ENCODE data around the gene PLEKHA5. TPM values are rescaled to one million over a fixed set of nuclear protein-coding genes. Genes with fewer than 3 reads are reported as not detected.
"Not testable (repeated sequence)": the region's sequence is repeated elsewhere in the genome, so short reads cannot be mapped to it uniquely, and the experiment has no call there.

The PLEKHA5 gene
- total RNA-seq, 1 donor from 2014 or later: 12.8 TPM

DNA sequence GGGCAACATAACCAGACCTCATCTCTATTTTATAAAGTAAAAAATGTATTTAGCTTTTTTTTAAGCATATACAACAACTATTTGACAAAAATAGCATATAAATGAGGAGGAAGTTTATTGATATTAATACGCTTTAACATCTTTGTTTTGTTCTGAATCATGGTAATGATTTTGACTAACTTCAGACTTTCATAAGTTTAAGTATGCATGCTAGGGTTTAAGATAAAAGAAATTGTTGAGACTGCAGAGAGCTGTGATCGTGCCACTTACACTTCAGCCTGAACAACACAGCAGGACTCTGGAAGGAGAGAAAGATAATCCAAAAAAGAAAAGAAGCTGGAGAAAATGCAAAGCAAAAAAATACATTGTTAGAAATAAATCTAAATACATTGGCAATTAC is 221.8 kb downstream of the PLEKHA5 start:
- DNase-seq: no peak

- no peak for DNase-seq
Measured at GRCh38 chr12:19369691-19370148, 240.2 kb downstream of the PLEKHA5 start.

GRCh38 chr12:19373586-19373985 is 244.1 kb downstream of the PLEKHA5 start:
- DNase-seq: no peak

GRCh38 chr12:19375888-19376287 is 246.4 kb downstream of the PLEKHA5 start:
- no peak for DNase-seq

DNA sequence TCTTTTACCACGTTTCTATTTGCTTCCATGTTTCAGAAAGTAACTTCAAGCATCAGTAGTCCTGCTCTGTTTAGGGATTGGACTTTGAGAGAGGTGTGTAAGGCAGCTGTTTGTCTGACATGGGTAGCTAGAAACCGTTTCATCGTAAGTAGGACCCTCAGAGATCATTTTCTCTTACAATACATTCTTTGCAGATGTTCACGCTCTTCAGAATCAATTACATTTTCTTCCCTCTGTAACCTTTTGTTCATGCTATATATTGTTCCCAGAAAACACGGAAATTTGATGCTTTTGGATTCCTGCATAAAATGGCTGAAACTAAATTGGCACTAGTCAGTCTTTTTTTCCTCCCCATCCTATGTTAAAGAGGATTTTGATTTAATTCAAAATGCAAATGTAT is 247.2 kb downstream of the PLEKHA5 start:
- no peak for DNase-seq

DNA sequence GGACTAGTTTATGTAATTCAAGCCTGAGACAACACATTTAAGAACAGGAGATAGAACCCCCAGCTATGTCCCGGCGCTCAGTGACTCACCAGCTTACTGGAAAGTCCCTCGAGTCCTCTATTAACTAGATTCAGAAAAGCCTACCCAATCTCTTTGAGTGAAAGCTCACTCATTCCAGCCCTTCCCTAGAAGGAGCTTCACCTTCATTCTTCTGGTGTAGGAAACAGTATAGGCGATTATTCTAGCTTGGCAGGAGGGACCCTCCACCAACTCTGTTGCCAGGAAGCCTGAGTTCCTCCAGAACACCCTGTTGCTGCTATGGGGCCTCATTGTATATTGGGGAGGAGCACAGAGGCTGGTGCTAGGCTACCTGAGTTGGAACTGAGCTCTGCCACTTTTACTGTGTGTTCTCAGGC is 252.6 kb downstream of the PLEKHA5 start:
- DNase-seq: peak; percentile 74

- DNase-seq: no peak
Measured at GRCh38 chr12:19382563-19382962, 253.0 kb downstream of the PLEKHA5 start.

DNA sequence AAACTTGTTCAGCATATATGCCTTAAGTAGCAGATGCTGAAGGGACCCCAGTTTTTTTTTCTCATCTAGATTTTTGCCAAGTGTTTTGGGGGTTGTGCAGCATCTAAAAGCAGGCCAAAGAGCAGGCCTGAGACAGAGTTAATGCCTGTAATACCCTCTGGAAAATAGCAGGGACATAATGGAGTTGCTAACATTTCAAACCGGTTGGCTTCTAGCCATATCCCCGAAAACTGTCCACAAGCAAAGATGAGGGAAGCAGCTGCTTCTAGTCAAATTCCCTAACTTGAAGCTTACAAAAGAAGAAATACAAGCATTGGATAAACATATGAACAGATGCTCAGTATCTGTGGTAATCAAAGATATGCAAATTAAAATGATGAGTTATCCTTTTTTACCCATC is 257.6 kb downstream of the PLEKHA5 start:
- DNase-seq: no peak

GRCh38 chr12:19388131-19388549 is 258.6 kb downstream of the PLEKHA5 start:
- DNase-seq: no peak

- no peak for DNase-seq
Measured at GRCh38 chr12:19390051-19390598, 260.6 kb downstream of the PLEKHA5 start.

DNA sequence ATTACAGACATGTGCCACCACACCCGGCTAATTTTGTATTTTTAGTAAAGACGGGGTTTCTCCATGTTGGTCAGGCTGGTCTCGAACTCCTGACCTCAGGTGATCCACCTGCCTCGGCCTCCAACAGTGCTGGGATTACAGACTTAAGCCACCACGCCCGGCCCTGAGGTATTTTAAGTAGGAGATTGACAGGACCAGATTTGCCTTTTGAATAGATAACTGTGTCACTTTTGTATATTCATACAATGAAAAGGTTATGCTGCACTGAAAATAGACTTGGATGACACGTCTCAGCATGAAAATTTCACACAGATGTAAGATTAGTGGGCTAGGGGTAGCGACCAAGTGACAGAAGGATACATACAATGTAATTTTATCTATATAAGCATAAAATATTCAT is 263.1 kb downstream of the PLEKHA5 start:
- not testable (repeated sequence) for DNase-seq

- DNase-seq: no peak
Measured at GRCh38 chr12:19394385-19394784, 264.9 kb downstream of the PLEKHA5 start.

- DNase-seq: no peak
Measured at GRCh38 chr12:19397534-19397933, 268.0 kb downstream of the PLEKHA5 start.

- DNase-seq: no peak
Measured at GRCh38 chr12:19398376-19399363, 269.1 kb downstream of the PLEKHA5 start.

DNA sequence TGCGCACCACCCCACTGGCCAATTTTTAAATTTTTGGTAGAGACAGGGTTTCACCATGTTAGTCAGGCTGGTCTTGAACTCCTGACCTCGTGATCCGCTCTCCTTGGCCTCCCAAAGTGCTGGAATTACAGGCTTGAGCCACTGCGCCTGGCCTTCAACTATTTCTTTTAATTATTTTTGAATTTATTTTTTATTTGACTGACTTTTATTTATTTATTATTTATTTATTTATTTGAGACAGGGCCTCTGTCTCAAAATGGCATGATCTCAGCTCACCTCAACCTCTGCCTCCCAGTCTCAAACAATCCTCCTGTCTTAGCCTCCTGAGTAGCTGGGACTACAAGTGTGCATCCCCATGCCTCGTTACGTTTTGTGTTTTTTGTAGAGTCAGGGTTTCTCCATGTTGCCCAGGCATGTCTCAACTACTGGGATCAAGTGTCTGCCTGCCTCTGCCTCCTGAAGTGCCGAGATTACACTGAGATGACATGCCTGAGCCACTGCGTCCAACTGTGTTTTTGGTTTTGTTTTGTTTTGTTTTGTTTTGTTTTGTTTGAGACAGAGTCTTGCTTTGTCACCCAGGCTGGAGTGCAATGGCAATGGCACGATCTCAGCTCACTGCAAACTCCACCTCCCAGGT is 271.2 kb downstream of the PLEKHA5 start:
- DNase-seq: not testable (repeated sequence)

- DNase-seq: no peak
Measured at GRCh38 chr12:19402211-19402610, 272.7 kb downstream of the PLEKHA5 start.

DNA sequence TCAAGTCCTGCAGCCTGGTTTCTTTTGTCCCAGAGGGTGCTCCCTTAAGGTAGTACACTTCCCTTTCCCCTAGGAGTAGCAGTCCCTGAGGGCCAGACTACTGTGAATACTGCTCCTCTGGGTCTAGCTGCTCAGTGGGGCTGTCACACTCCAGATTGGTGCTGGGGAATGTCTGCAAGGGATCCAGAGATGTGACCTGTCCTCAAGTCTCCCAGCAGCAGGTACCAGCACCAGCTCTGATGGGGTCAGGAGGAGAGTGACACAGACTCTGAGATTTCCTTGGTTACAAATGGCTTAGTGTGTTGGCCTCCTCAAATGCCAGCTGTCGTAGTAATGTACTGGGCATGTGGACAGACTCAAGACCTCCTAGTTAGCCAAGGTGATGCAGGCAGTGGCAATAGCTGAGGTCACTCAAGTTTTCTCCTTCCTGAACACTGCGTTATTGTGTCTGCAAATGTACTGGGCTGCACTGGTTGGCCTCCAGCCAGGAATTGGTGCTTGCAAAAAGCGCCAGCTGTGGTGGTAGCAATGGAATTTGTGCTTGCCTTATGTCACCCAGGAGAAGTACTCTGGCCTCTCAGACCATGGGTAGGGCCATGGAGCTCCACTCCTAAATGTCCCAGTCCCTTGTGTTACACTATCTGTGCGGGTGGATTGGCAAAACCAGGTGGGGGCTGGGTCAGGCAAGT is 273.4 kb downstream of the PLEKHA5 start:
- DNase-seq: peak; percentile 82

GRCh38 chr12:19404242-19404880 is 274.8 kb downstream of the PLEKHA5 start:
- DNase-seq: no peak

DNA sequence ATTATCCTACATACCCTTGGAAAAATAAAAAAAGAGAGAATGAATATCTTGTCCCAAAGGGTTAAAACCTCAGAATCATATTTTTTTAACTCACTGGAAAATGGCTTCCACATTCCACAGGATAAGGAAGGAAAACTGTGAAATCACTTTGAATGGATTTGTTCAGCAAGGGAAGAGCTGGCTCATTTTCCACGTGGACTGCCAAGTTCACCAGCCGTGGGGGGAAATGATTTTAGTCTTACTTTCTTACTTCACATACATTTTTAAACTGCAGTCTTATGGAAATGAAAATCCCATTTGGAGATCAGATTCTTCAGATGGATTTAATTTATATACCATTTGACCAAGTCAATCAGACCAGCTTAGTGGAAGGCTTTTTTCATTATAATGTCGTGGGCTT is 279.8 kb downstream of the PLEKHA5 start:
- DNase-seq: peak; percentile 66

GRCh38 chr12:19410211-19410610 is 280.7 kb downstream of the PLEKHA5 start:
- no peak for DNase-seq

DNA sequence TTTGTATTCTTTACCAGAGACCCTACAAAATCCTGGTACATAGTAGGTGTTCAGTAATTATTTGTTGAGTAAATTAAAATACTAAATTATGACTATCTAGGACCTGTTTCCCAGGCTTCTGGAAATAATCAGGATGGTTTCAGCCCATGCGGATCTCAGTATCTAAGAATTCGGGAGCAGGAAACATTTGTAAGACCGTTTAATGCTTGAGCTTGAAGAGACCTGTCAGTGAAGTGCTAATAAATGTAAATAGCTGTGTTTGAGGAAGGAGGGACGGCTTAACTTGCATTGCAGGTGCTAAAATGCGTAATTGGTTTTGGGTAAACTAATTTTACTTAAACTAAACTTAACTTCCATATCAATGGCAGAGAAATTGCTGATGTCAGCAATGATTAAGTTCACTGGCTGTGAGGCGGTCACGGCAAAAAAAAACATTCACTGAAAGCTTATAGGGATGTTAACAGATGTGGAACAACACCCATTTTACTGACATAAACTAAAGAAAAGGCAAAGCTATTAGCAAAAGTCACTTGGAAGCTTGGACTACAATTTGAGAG is 281.2 kb downstream of the PLEKHA5 start:
- DNase-seq: no peak

All from dermis blood vessel endothelial cell (primary cell).